ENCODE results near the gene PYGB.
"Not testable (repeated sequence)": the region's sequence is repeated elsewhere in the genome, so short reads cannot be mapped to it uniquely, and the experiment has no call there.

PYGB gene

DNA sequence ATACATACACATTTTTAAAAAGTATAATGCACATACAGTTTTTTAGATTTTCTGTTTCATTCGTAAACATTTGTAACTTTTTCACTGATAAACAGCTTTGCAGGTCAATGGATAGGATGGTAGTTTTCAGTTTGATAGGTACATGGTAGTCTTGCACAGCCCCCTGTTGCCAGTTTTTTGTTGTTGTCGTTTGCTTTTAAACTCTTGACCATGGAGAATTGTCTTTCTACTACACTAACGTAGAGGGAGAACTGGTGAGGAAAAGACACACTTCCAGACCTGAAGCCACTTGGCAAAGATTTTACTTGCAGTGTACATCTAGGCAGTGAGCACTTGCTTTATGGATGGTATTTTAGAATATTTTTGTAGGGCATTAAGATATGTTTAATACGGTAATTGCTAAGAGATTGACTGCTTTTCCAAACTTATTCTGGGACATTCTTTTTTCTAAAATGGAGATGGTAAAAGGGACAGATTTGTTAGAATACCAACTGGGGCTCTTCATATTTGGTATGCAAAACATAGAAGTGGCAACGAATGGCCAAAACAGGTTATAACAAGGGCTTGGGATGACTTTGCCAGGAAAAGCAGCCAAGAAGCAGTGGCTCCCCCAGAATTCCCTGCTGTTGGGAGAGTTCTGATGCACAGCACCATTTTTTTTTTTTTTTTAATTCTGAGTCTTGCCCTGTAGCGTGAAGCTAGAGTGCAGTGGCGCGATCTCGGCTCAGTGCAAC, 1.5 kb downstream of the PYGB start:
- DNase-seq (ENCODE audit: low read depth, low spot score): no peak

GRCh38 chr20:25250508-25250907, 2.6 kb downstream of the PYGB start:
- no peak for DNase-seq (ENCODE audit: low read depth, low spot score)

DNA sequence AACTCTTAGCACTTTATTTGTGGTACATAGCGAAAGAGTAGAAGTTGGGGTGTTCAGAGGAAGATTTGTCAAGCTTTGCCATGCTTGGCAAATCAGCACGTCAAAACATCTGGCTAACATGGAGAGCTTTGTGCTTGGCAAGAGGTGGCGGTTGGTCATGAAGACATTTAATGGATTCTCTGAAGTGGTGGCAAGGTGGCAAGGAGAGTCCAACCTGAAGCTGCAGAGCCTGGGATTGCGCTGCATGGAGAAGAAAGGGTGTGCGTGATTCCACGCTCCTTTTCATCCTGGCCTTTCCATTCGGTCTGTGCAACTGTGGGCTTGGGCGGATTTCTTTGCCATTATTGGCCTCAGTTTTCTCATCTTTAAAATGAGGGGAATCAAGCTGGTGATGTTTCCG, 3.1 kb downstream of the PYGB start:
- no peak for DNase-seq (ENCODE audit: low read depth, low spot score)

GRCh38 chr20:25251558-25251957, 3.7 kb downstream of the PYGB start:
- DNase-seq (ENCODE audit: low read depth, low spot score): no peak

DNA sequence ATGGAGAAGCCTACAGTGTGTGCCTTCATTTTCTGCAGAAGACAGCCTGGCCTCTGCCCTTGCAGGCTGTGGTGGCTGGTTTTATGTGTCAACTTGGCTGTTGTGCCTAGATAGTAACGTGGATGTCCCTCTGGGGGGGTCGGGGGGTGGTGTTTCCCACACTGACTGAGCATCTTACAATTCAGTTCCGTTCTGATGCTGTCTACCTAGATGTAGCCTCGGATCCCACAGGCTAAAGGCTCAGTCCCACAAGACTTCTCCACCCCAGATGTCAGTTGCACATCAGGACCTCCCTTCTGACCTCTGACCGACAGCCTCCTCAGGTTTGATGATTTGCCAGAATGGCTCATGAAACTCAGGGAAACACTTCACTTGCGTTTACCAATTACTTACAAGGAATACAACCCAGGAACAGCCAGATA, 4.4 kb downstream of the PYGB start:
- DNase-seq (ENCODE audit: low read depth, low spot score): no peak

- DNase-seq (ENCODE audit: low read depth, low spot score): no peak
Measured at GRCh38 chr20:25252686-25253421, 5.0 kb downstream of the PYGB start.

- no peak for DNase-seq (ENCODE audit: low read depth, low spot score)
Measured at GRCh38 chr20:25253606-25254275, 5.9 kb downstream of the PYGB start.

GRCh38 chr20:25254571-25254970, 6.7 kb downstream of the PYGB start:
- no peak for DNase-seq (ENCODE audit: low read depth, low spot score)

DNA sequence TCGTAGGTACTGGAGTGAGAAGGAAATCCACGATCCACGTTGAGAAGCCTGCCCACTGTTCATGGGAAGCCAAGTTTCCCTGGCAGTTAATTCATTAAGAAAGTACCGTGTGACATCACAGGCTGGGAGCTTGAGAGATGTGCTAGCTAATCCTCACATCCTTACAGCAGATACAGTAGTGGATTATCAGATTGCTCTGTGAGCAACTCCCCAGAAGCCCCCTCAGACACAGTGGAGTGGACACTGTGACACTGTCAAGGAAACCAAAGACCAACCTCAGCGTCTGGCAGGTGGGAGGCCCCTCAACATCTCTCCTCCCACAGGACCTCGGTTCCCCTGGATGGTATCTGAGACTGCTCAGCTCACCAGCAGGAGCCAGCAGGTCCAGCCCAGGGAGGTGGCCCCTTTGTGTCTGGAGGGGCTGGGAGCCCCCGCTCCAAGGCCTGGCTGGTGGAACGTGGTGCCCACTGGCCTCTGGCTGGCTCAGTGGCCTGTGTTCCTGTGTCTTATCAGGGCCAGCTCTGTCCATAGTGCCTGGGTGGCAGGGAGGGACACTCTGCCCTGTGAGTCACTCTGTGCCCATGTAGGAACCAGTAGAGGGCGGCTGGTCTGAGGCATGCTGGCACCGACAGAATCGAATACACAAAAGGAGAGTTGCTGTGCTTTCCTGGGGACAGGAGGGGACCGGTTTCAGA, 7.2 kb downstream of the PYGB start:
- no peak for DNase-seq (ENCODE audit: low read depth, low spot score)

DNA sequence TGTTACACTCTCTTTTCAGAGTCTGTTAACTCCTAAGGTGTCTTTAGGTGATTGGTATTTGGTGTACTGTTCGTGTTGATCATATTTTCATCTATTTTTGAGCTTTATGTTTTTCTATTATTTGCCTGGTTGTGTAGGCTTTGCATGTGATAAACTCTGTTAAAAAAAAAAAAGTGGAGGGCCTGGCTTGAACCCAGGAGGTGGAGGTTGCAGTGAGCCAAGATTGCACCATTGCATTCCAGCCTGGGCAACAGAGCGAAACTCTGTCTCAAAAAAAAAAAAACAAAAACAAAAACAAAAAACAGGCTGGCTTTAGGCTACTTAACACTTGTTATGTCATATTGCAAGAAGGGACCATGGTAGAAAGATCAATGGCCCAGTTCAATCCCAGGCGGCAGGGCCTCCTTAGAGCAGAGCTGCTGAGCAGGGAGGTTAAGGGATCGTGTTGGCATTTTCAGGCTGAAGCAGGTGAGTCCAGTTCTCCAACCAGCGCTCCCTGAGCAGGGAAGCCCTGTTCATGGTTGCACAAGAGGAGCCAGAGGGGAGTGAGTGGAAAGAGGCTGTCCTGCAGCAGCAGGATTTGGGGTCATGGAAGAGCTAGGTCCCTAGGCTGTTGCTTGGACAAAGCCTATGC, 8.5 kb downstream of the PYGB start:
- DNase-seq (ENCODE audit: low read depth, low spot score): no peak

- DNase-seq (ENCODE audit: low read depth, low spot score): no peak
Measured at GRCh38 chr20:25257130-25257529, 9.2 kb downstream of the PYGB start.

GRCh38 chr20:25257756-25258475, 10.0 kb downstream of the PYGB start:
- DNase-seq (ENCODE audit: low read depth, low spot score): no peak

DNA sequence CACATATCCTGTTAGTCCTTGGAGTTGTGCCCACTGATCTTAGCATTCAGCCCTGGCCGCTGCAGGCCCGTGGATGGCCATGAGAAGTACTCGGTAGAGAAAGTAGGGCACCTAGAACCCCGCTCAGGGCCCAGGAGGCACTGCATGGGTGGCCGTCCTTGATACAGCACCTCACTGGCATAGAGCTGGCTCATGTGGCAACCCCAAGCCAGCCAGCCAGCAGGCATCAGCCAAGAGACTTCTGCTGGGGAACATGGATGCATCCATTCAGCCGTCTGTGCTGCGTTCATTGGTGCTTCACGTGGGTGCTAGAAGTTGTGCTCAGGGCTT, 10.6 kb downstream of the PYGB start:
- no peak for DNase-seq (ENCODE audit: low read depth, low spot score)

DNA sequence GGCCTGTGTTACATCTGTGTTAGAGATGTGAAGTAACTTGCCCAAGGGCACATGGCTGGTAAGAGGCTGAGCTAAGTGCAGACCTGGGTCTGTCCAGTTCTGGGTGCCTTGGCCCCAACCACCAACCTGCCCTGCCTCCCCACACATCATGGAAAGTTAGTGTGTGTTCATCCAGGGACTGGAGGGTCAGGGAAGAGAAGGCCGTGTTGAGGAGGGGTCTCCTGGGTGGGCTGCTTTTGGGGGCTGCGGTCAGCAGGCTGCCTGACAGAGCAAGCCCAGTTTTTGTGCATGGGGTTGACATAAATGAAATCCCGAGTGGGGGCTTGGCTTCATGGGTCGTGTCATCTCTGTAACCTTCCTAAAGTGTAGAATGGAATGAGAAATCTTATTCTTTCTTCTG, 10.9 kb downstream of the PYGB start:
- DNase-seq (ENCODE audit: low read depth, low spot score): no peak

- DNase-seq (ENCODE audit: low read depth, low spot score): no peak
Measured at GRCh38 chr20:25259358-25259757, 11.5 kb downstream of the PYGB start.

DNA sequence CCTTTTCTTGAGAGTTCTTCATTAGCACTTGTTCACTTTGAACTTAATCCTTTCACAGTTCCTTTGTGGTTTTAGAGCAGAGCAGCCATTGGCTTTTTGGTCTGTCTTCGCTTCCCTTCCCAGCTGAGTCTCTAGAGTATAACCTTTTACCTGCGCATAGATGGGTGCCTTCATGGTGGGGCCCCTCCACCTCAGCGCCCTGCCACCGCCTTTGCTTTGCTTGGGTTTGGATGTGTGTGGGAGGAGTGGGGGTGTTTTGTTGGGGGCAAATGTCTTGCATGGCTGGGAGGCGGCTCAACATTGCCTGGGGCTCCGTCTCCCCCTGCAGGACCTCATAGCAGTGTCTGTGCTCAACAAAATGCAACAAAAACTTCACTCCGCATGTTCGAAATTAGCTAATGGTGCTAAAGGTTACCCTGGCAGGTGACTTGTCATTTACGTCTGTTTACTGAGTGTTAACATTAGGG, 11.9 kb downstream of the PYGB start:
- DNase-seq (ENCODE audit: low read depth, low spot score): no peak

GRCh38 chr20:25260770-25261437, 13.0 kb downstream of the PYGB start:
- not testable (repeated sequence) for DNase-seq (ENCODE audit: low read depth, low spot score)

DNA sequence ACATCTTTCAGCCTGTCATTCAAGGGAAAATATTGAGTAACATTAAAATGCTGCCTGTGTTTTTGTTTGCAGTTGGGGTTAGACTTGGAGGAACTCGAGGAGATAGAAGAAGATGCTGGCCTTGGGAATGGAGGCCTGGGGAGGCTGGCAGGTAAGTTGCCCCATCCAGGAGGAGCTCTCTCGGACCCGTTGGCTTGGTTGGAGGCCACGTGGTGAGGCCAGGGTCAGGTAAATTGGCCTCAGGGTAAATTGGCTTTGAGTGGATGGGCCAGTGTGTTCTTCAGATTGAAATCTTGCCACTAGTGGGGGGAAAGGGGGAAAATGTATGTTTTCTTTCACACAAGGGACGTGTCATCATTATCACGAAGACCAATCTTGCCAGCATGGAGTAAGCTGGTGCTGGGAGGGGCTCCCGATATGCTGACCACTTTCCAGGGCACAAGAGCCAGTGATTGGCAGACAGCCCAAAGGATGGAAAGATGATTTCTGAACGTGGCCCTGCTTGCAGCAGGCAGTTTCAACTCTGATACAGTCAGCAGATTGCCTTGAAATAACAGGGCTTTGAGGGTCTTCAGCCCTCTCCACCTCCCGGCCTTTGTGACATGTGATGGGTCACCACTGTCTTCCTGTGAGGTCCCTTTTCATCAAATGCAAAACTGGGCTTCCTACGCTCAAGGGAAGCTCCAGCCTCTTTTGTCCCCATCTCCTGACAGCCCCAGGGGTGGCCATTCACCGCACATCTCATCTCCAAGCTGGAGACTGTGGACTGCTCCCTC, 21.4 kb downstream of the PYGB start:
- no peak for DNase-seq (ENCODE audit: low read depth, low spot score)

DNA sequence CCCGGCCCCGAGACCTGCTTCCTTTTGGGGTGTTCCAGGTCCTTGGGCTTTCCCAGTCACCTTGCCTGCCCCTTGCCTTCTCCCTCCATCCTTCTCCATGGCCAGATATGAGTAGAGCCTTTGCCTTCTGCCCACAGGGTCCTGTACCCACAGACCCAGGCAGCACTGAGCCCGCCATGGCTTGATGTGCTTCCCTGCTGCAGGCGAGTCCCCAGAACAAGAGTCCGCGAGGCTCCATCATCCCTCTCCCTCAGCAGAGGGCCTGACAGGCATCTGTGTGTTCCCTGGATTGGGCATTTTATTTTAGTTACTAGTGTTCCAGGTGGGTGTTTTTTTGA, 21.9 kb downstream of the PYGB start:
- DNase-seq (ENCODE audit: low read depth, low spot score): no peak

- no peak for DNase-seq (ENCODE audit: low read depth, low spot score)
Measured at GRCh38 chr20:25270829-25271251, 23.0 kb downstream of the PYGB start.
